SK-N-DZ (cell line): Measurements from ENCODE around the gene PON1. TPM values are rescaled to one million over a fixed set of nuclear protein-coding genes. Genes with fewer than 3 reads are reported as not detected.
A peak's percentile ranks its signal among the peaks of the same experiment; 100 is the strongest.

ENCODE experiments used
- DNase-seq: peaks from one replicate; pipeline ENCODE4 v3.0.0-alpha.2; 2015; ENCODE audit warnings: low spot score
- polyA plus RNA-seq, 2 experiments: library from polyadenylated mRNA; depleted of rRNA; stranded (reverse); fragments of >200 nt; gene quantifications; 2 replicates each; pipeline ENCODE4 v1.2.3, GENCODE V29; 2014

The PON1 gene
- not detected in 2 replicates for polyA plus RNA-seq (2014; cell fraction: cytosol; rRNA removed)
- polyA plus RNA-seq (2014; cell fraction: nucleus; rRNA removed) = not detected in 2 replicates

DNA sequence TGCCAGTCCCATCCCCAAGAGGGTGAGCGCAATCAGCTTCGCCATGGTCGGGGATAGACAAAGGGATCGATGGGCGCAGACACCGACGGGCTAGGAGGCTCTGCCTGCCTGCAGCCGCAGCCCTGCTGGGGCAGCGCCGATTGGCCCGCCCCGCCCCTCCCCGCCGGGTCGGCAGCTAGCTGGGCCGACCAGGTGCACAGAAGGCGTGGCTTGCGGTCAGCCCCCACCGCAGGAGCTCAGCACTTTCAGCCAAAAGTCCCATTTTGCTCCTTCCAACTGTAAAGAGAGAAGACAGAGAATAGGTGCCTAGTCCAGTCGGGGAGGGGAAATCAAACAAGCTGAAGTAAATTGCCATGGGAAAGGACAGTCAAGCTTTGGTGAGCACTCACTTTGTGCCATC, at the start of gene PON1:
TSS of gene PON1 (minus strand) at position 102 of the 400 bp plus-strand sequence. CDS start at position 45, 57 bp downstream.
- DNase-seq = no peak

DNA sequence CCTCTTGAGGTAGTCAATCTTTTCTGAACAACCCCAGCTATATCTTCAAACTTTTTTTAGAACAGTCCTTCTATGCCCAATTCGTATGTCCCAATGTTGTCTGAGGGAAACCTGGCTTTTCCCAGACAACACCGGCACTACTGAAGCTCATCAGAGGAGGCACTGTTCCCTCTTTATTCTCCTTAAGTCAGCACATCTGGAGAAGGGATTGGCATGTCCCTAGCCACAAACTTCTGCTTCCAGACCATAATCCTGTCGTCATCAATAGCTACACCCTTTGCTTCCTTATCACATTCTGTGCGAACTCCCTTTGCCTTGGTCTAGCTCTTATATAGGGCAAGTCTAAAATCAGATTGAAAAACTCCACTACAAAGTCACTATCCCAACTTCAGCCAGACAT, 49.0 kb upstream of the PON1 start:
- no peak for DNase-seq

DNA sequence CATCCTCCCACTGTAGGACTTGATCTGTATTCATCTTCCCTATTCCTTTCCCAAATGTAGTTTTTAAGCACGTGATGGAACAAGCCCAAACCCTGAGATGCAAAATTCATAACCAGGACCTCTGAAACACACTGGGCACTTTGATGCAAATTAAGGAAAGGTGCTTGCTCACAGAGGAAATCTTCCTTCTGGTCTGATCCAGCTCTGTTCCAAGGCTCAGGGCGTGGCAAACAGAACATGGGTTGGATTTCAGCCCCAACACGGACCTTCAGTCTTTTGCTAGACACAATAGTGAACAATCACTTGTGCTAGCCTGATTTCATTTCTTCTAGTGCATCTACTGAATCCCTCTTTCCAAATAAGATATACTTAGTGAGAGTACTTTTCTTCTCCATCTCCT, 43.9 kb upstream of the PON1 start:
- no peak for DNase-seq

DNA sequence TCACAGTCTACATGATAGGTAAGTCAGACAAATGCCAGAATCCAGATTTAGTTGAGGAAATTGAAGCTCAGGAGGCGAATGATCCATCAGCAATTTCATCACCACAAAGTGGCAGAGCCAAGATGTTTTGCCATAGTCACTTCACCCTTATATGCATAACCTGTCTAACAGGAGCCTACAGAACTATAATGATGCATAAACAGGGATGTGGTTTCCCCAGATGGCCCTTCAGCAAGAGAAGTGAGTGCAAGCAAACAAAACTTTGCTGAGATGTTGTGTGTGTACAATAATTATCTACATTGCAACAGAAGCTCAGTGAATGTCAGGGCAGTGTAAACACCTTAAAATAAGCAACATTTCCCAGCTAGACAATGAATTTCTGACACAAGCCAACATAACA, 43.3 kb upstream of the PON1 start:
- no peak for DNase-seq

DNA sequence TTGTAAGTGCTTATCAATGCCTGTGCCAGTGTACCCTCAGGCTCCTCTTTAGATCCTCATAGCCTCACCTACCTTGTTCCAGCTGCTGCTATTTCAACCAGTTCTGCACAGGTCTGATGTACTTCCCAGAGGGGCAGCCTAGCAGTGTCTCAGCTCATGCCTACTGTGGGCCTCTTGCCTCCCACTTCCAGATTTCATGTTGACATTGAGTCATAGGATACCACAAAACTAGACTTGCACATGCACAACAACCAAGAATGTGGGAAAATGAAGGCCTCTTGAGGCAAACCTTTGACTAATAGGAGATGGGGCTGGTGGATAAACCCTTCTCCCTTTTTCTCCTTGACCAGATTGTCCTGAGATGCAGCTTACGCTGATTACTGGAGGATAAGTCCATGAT, 40.8 kb upstream of the PON1 start:
- DNase-seq = no peak

DNA sequence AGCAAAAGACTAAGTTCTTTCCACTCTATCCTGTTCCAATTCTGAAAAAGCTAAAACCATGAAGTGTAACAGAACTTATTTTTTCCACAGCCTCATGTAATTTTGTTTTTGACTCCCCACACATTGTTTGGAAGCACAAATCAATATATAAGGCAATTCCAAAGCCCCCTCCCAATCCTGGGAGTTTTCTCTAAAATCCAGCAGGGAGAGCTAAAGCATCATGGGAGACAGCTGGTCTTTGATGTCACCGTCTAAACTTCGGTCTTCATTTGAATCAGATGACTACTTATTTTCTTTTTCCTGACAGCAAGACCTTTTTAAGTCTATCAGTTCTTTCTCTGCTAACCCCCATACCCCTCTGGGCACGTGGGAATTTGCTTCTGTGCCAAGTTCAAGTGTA, 33.3 kb upstream of the PON1 start:
- DNase-seq = no peak

DNA sequence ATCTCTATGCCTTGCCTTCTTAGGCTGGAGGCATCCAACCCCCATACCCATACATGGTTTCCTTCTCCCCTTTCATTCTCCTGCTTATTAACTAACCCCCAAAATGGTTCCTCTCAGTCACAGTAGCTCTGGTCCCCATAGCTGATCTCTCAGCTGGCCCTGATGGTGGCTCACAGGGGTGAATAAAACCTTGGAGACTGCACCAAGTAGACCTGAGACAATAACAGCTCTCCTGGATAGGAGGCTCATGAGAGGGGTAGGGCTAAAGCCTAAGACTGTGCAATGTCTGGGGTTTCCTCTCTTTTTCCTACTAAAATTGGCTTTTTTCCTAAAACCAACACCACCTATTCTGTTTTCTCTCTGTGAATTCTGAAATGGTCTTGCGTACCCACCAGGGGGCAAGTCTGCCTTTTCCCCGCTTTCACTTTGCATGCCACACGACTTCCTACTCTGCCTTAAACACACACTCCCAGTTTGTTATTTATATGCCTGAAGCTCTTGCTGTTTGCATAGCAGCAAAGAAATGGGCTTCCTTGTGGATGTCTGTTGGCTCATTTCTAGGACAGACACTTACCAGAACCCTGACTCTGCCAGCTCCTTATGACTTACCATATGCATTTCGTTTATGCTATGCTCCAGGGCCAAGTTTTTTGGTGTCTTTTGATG, 18.4 kb upstream of the PON1 start:
- DNase-seq = no peak

DNA sequence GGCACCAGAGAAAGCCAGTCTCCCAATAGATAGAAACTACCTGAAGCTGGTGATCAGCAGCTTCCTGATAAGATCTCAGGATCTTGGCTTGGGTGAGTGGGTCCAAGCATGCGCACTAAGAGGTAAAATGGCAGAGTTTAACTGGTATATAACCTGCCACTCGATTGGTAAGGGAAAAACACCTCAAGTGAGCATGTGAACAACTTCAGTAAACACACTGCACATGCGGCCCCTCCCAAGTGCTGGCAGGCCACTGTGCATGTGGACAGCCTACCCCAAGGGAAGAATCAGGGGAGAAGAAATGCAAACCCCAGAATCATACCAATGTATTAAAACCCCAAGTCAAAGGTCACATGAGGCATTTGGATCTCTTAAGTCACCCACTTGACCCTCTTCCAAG, 17.7 kb upstream of the PON1 start:
- no peak for DNase-seq

DNA sequence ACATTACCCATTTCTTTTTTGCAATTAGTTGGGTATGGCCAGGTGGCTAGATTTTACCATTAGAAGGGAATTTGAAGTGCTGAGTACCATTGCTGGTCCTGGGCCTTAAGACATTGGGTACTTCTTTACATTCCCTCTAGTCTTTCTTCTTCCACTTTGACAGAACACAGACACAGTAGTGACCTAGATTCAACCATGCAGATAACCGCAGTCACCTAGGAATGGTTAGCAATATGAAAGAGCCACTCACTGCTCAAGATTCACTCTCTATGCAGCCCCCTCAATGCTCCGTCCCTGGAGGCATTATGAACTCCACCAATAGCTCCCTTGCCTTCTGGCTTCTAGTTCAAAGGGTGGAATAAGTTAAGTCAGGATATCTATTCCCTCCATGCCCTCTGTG, 16.2 kb upstream of the PON1 start:
- peak; percentile 65 for DNase-seq

DNA sequence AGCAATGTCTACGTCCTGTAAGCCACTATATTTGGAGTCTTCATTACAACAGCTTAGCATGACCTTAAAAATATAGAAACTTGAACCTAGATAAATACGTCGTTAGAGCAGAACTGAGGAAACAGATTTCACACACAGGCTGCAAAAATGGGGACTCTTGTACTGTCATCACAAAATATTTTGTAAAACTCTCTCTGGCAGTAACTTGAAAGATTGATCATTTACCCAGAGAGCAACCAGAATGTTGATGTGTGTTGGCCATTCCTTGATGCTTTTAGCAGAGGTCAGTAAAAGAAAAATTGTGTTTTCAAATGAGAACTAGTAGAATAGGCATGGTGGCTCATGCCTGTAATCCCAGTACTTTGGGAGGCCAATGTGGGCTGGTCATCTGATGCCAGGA, 14.5 kb upstream of the PON1 start:
- no peak for DNase-seq

DNA sequence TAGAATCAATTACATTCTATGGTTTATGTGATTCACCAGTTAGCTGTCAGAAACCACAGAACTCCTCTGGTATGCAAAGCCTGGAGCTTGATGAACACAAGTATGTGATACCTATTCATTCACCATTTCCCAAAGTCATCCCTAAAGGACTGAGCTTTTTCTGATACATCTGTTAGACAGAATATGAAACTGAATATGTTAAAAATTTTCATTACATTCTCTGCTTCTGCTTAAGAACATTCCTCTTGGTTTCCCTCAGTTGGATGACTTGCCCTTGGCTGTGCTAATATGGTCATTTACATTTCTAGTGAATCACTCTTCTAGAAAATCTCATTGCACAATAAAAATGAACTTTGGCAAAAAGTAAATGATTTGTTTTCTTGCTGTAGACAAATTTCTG, 10.8 kb upstream of the PON1 start:
- DNase-seq = no peak

DNA sequence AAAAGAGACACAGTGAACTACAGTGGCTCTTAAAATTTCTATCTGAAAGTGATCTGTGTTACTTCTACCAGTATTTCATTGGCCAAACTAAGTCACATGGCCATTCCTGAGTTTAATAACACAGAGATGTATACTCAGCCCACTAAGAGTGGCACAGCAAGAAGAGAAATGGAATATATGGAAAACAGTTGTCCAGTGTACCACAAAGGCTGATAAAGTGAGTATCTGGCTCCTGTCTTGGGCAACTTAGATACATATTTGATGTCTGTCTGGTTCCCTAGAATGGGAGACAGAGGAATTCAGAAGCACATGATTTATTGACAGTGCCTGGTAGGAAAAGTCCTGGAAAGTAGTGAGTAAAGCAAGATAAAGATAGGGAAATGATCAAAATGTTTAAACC, 10.1 kb upstream of the PON1 start:
- DNase-seq = no peak

DNA sequence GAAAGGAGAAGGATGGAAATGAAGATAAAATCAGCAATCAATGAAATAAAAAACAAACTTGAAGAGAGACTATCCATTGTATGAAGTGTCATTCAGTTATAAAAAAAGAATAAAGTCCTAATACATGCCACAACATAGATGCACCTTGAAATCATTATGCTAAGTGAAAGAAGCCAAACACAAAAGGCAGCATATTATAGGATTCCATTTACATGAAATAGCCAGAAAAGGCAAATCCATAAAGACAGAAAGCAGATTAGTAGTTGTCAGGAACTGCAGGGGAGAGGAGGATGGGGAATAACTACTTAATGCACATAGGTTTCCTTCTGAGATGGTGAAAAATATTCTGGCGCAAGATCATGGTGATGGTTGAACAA, 6.6 kb upstream of the PON1 start:
- DNase-seq = no peak

DNA sequence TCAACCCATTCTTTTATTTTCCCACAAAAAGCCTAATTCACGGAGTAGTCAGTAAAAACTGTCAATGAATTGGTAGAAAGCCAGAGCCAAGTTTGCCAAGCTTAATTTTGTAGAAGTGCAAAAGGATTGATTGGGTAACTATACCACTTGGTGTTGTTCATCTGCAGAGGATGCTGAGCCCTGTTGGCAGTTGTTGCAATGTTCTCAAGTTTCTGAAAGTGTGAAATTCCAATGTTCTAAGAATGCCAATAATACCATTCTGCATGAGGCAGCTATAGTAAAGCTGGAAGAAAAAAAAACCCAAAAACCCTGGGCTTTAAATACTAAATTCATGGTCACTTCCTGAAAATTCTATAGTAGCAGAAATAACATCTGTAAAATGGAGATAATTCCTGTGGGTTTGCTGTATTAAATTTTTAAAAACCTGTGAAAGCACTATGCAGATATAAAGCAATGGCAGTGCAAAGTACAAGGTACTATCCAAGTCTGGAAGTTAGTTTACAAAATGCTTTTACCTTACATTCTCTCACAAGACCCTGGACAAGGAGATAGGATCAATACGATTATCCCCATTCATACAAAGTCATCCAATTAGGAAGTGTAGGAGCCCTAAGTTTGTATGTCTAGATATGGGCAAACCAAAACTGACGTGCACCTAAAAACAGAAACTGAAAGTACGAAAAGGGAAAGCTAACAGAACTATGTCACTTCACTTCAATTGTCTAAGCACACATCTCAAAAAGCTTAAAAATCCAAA, 6.0 kb upstream of the PON1 start:
- no peak for DNase-seq

DNA sequence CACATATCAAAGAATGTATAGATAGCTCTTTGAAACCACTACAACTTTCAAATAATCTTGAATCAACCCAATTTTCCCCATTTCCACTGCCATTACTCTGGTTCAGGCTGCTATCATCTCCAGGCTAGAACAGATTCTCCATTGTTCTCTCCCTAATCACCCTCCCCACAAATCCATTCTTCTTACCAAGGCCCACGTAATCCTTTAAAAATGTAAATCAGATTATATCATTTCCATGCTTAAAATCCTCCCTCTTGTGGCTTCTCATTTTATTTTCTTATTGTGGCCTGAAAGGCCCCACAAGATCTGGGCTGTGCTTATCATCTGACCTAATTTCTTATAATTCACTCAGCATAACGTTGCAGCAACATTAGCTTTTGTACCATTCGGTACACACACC, 3.0 kb upstream of the PON1 start:
- no peak for DNase-seq

DNA sequence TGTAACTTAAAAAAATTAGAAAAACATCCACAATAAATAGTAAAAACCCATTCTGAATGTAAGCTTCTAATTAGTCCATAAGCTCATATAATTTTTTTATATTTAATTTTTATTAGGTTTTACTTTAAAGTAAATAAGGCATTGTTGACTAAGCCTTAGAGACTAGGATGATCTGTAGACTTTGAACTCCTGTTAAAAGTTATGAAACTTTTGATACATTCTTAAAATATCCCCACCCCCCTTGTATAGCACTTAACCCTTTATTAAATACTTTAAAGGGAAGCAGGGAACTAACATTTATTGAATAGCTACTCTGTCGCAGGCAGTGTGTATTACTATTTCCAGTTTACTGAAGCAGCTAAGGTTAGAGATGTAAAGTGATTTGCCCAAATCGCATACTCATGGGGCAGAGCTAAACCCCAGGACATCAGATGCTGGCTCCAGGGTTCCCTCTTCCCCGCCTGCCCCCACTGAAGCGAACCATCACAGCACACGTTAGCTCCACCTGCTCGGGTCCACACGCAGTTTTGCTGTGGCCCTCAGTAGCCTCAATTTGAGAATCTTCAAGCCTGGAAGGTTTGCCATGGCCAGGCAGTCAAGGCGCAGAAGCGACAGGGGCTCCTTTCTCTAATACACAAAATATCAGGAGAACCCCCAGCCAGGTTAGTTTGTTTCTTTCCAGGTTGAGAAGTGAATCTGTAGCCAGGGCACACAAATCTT, 762 bp downstream of the PON1 start:
- DNase-seq = no peak

DNA sequence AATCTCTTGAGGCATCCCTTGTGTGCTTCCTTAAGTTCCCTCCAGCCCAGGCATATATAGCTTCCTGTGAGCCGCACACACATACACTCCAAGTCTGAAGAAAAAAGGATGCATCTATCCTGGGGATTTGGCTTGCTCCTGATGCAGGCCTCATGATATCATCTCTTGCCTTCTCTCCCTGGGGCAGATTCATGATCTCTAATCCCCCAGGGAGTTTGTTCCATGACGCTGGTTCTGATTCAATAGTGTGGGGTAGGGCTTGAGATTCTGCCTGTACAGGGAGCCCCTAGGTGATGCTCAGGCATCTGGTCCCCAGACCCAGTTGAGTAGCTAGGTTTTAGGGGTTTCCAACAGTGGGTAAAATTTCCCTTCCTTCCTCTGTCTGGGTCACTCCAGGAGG, 1.5 kb downstream of the PON1 start:
- peak; percentile 34 for DNase-seq

DNA sequence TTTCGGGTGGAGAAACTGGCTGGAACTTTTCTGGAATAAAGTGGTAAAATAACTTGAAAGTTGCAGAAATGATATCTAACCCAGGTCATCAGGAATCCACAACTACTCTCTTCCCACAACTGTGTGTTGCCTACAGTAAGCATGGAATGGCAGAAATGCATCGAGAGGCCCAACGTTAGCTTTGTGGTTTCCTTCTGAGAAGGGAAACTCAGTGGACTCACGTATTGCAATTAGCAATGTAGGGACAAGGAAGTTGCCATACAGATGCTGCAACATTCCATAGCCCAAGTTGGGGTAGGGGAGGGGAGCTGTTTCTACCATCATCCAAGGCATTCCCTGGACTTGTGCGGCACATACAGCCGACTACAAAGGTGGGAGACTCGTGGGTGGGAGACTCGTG, 1.9 kb downstream of the PON1 start:
- DNase-seq = no peak

DNA sequence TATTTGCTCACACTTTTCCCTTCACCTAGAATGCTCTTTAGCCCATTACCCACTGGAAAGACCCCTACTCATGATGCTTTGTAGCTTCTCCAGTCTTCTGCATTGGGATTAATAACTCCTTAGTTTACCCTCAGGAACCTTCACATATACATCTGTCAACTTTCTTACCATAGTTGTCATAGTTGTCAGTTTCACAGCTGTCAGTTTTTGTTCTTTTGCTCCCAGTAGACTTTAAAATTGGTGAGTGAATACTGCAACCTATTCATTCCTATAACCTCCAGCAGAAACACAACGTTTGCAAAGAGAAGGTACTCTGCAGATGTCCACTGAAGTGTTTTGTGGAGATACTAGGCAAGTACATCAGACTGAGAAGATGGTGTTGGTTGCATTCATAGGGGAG, 2.6 kb downstream of the PON1 start:
- DNase-seq = no peak

DNA sequence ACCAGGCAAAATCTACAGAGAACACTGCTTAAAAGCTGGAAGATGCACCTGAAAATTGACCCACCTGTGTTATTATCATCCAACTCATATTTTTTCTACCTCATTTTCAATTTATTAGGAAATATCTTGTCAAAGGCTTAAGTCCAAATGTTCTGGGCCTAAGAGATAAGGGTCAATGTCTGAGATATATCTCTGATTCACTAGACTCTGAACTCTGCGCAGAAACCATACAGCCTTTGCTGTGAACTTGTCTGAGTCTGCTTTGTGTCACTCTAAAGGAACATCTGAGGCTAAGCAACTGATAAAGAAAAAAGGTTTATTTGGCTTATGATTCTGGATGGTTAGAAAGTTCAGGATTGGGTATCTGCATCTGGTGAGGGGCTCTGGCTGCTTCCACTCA, 3.7 kb downstream of the PON1 start:
- DNase-seq = no peak

DNA sequence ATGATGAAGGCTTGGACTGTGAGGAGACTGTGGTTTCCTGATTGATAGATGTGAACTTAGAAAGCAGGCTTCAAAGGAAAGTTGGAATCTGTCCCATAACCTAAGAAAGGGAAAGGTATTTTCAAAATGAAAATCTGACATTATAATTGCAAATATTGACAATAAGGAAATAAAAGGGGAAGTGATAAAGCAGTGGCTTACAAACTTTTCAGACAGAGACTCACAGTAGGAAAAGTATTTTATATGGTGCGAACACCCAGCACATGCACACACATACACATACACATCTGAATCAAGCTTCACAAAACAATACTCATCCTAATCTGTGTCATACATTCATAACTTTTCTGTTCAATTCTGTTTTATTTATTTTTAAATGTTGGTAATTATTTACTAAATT, 4.8 kb downstream of the PON1 start:
- no peak for DNase-seq

DNA sequence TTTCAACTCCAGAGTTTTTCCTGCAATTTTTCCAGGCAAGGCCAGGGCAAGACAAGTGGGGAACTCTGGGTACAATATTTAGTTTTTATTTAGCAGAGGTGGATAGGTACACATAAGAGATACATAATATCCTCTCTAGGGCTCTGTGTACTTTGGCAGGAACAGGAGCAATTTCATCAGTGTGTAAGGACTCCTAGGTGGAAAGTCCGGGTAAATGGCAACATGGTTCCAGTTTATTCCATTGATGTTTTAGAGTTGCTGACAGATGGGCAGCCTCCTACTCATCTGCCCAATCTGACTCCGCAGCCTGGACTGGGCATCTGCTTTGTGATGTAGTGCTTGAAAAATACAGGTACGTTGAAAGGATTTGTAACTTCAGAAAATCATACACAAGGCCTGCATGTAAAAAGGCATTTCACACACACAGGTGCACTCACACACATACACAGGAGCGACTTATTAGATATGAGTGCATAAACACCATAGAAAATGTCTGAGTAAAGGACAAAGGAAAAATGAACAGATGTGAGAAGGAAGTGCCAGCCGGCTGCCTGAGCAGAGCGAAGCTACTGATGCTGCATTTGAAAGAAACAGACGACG, 5.7 kb downstream of the PON1 start:
- no peak for DNase-seq
